Measurements from ENCODE around the gene LIX1. TPM values are rescaled to one million over a fixed set of nuclear protein-coding genes. Genes with fewer than 3 reads are reported as not detected.

Gene LIX1
- total and polyA plus RNA-seq, 2 of the 8 experiments (the other 6 are each of a cell fraction or from before 2014, with no cell fraction given), result 0.26 to 0.45 TPM

DNA sequence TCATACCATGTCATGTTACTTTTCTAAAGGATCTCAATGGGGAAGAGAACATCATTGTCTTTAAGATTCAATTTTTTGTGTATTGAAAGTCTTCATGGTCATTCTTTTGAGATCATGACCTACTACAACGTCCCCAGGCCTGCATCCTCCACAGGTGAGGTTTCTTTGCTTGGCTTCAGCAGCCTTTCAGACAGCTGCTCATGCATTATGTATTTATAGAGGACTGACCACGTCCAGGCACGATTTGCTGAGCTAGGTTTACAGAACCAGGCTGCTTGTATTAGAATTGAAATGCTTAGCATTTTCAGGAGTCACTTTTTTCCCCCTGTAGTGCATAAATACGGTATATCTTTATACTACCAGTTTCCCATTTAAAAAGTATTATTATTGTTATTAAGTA, 70.4 kb downstream of the LIX1 start:
- Histone ChIP-seq H3K27ac (ENCODE audit: low read depth, low read length) (no peak overlapping the region), H3K14ac (ENCODE audit: insufficient read length) (no peak overlapping the region), H3K23ac (ENCODE audit: insufficient read length) (no peak overlapping the region), H3K79me1 (ENCODE audit: low read depth, low read length) (no peaks in the 10 kb centered on the region), H3K56ac (replicated peaks; ENCODE audit: insufficient read length, low read depth, low read length) (no peak overlapping the region), H3K4me1 (replicated peaks in 1 of 4; ENCODE audit: control insufficient read depth in 3 of 4, insufficient read depth in 4 of 4, low read length in 3 of 4) (peaks cover 0 to 3% (median 0%) of the 10 kb centered on the region in 4 experiments; a peak in 1 of 7 replicates), H2BK120ac (replicated peaks; ENCODE audit: low read depth, low read length) (no peak overlapping the region), H4K8ac (ENCODE audit: extremely low read depth, insufficient read depth, low read length) (no peak overlapping the region), H3K27me3 (replicated peaks in 1 of 4; ENCODE audit: control insufficient read depth in 3 of 4, extremely low read depth in 1 of 4, insufficient read depth in 3 of 4, low read length in 3 of 4) (no peaks in the 10 kb centered on the region), H3K4ac (replicated peaks; ENCODE audit: insufficient read length, low read depth, low read length) (no peak overlapping the region), H4K5ac (ENCODE audit: insufficient read length, low read depth, low read length) (no peak overlapping the region), H2BK15ac (ENCODE audit: low read length) (no peak overlapping the region), H3K23me2 (ENCODE audit: low read depth, low read length) (no peaks in the 10 kb centered on the region), H2AK5ac (ENCODE audit: low read depth, low read length) (no peak overlapping the region), H3K9me3 (ENCODE audit: insufficient read depth in 2 of 2, low read depth in 1 of 2, low read length in 1 of 2) (no peaks in the 10 kb centered on the region), H2AFZ (ENCODE audit: low read length) (no peak overlapping the region), H3K18ac (ENCODE audit: extremely low read depth, low read length) (no peak overlapping the region), H3K4me2 (ENCODE audit: insufficient read depth in 1 of 2, low read depth in 2 of 2, low read length in 2 of 2) (no peak overlapping the region), H2BK20ac (ENCODE audit: low read length) (no peak overlapping the region), H3K36me3 (ENCODE audit: control insufficient read depth in 2 of 4, insufficient read depth in 4 of 4, low read length in 3 of 4) (no peaks in the 10 kb centered on the region), H2BK5ac (ENCODE audit: low read depth, low read length) (no peak overlapping the region), H4K91ac (replicated peaks; ENCODE audit: insufficient read length, low read length) (no peak overlapping the region), H3K9ac (replicated peaks in 1 of 4; ENCODE audit: extremely low read depth in 1 of 4, low read depth in 3 of 4, low read length in 3 of 4) (no peak overlapping the region), H3K79me2 (ENCODE audit: control insufficient read depth in 1 of 2, insufficient read depth in 2 of 2, low read length in 2 of 2) (no peaks in the 10 kb centered on the region), H4K20me1 (replicated peaks in 1 of 2; ENCODE audit: control insufficient read depth in 1 of 2, insufficient read depth in 2 of 2, low read length in 2 of 2) (no peaks in the 10 kb centered on the region), H3K4me3 (ENCODE audit: extremely low read depth in 1 of 4, insufficient read depth in 2 of 4, low read depth in 3 of 4, low read length in 4 of 4) (no peak overlapping the region), H2BK12ac (ENCODE audit: low read depth, low read length) (no peak overlapping the region)
- ChIA-PET CTCF (ENCODE audit: partially characterized antibody) (interaction anchor here (0.6 to 1.7 kb wide), 4 partner anchors 28 to 785 kb away, joined by 3 to 5 read pairs (median 3); no protein-coding TSS in a partner anchor), POLR2A (ENCODE audit: partially characterized antibody) (no interaction called here)
- DNase-seq (ENCODE audit: low read depth in 1 of 2, low spot score in 2 of 2), result no peak
- TF ChIP-seq SAP30 (IDR thresholded peaks at IDR 0.05; ENCODE audit: insufficient read depth, insufficient replicate concordance, low read length) (no peak), RXRA (IDR thresholded peaks at IDR 0.05; ENCODE audit: insufficient read depth, low read depth, low read length) (no peak), TEAD4 (IDR thresholded peaks at IDR 0.05; ENCODE audit: low read depth, low read length) (no peak), RNF2 (IDR thresholded peaks at IDR 0.05; ENCODE audit: borderline replicate concordance, low read depth, low read length, missing control alignments, poor library complexity, severe bottlenecking) (no peak), SP1 (IDR thresholded peaks at IDR 0.05; ENCODE audit: low read depth, low read length) (no peak), RBBP5 (IDR thresholded peaks at IDR 0.05; ENCODE audit: borderline replicate concordance, low read depth, low read length) (no peak), SP2 (IDR thresholded peaks at IDR 0.05; ENCODE audit: low read length) (no peak), HDAC2 (IDR thresholded peaks at IDR 0.05; ENCODE audit: borderline replicate concordance in 1 of 2, low read depth in 2 of 2, low read length in 2 of 2) (no peak), TAF1 (IDR thresholded peaks at IDR 0.05; ENCODE audit: low read depth, low read length) (no peak), PHF8 (conservative IDR thresholded peaks at IDR 0.05; ENCODE audit: low read depth, low read length) (no peak), KDM1A (IDR thresholded peaks at IDR 0.05; ENCODE audit: borderline replicate concordance, low read length) (no peak)
- 86% methylated on average over 4 of the region's 4 CpGs; no CpG with 5 or more reads in 1 of the 2 experiments for WGBS, 2 experiments (ENCODE audit: extremely low coverage in 1 of 2, insufficient coverage in 1 of 2, insufficient read length in 1 of 2, insufficient replicate concordance in 2 of 2, low coverage in 1 of 2, low lambda C conversion rate in 2 of 2, missing lambda C conversion rate in 1 of 2)
- no peak for FAIRE-seq
